ENCODE data around the gene RAB42. TPM values are rescaled to one million over a fixed set of nuclear protein-coding genes. Genes with fewer than 3 reads are reported as not detected.
A peak's percentile ranks its signal among the peaks of the same experiment; 100 is the strongest.

The RAB42 gene
- total RNA-seq, 1 experiment from 2014 or later: 12.6 TPM

- ChIA-PET CTCF (interaction anchor here (0.6 to 2.8 kb wide), 6 partner anchors 93 to 314 kb away, joined by 3 to 19 read pairs (median 4); partner anchors contain the start of genes MED18 and YTHDF2), POLR2A (interaction anchor here (0.6 to 2.3 kb wide), 16 partner anchors 23 to 1572 kb away, joined by 3 to 15 read pairs (median 4); partner anchors contain the start of genes ATP5IF1, GMEB1, RAB42 and YTHDF2)
- DNase-seq (ENCODE audit: low spot score) (peak; percentile 91), ATAC-seq (peak; percentile 88)
- Mint-ChIP-seq H3K4me1 (peaks cover 23% of the 10 kb centered on the region), H3K4me3 (peak within 1 kb of the TSS; percentile 99), H3K27me3 (ENCODE audit: low read depth) (no peaks in the 10 kb centered on the region), H3K36me3 (no peaks in the 10 kb centered on the region), H3K27ac (peak within 1 kb of the TSS; percentile 99), H3K9me3 (no peaks in the 10 kb centered on the region)
- no peak for TF ChIP-seq MLX (CRISPR knock-in tag; IDR thresholded peaks at IDR 0.05)
- TF ChIP-seq IRF1 (CRISPR knock-in tag; IDR thresholded peaks at IDR 0.05): peak; percentile 65; the same call in 1 of the 2 replicates
- no peak for TF ChIP-seq MXD4 (CRISPR knock-in tag; IDR thresholded peaks at IDR 0.05; ENCODE audit: borderline replicate concordance)
- TF ChIP-seq ATF1 (CRISPR knock-in tag; IDR thresholded peaks at IDR 0.05): no peak
- TF ChIP-seq, protein P1, sequence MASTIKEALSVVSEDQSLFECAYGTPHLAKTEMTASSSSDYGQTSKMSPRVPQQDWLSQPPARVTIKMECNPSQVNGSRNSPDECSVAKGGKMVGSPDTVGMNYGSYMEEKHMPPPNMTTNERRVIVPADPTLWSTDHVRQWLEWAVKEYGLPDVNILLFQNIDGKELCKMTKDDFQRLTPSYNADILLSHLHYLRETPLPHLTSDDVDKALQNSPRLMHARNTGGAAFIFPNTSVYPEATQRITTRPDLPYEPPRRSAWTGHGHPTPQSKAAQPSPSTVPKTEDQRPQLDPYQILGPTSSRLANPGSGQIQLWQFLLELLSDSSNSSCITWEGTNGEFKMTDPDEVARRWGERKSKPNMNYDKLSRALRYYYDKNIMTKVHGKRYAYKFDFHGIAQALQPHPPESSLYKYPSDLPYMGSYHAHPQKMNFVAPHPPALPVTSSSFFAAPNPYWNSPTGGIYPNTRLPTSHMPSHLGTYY (CRISPR knock-in tag; IDR thresholded peaks at IDR 0.05): no peak
- no peak for TF ChIP-seq EMX1 (CRISPR knock-in tag; IDR thresholded peaks at IDR 0.05)
- TF ChIP-seq ZNF121 (CRISPR knock-in tag; IDR thresholded peaks at IDR 0.05): no peak
- no peak for TF ChIP-seq HMGA2 (CRISPR knock-in tag; IDR thresholded peaks at IDR 0.05)
- TF ChIP-seq ZNF232 (CRISPR knock-in tag; IDR thresholded peaks at IDR 0.05): 0 out of 2 replicates have a peak, but pooled peaks have one; percentile 38
- TF ChIP-seq ATF3 (CRISPR knock-in tag; conservative IDR thresholded peaks at IDR 0.05): no peak
- no peak for TF ChIP-seq E2F4 (CRISPR knock-in tag; IDR thresholded peaks at IDR 0.05; ENCODE audit: borderline replicate concordance, low read depth)
- no peak for TF ChIP-seq ZNF263 (CRISPR knock-in tag; IDR thresholded peaks at IDR 0.05; ENCODE audit: low read depth)
- TF ChIP-seq ZNF317 (CRISPR knock-in tag; IDR thresholded peaks at IDR 0.05; ENCODE audit: borderline replicate concordance, low read depth): no peak
- TF ChIP-seq ZBTB21 (CRISPR knock-in tag; IDR thresholded peaks at IDR 0.05; ENCODE audit: borderline replicate concordance): no peak
- TF ChIP-seq, protein P2, sequence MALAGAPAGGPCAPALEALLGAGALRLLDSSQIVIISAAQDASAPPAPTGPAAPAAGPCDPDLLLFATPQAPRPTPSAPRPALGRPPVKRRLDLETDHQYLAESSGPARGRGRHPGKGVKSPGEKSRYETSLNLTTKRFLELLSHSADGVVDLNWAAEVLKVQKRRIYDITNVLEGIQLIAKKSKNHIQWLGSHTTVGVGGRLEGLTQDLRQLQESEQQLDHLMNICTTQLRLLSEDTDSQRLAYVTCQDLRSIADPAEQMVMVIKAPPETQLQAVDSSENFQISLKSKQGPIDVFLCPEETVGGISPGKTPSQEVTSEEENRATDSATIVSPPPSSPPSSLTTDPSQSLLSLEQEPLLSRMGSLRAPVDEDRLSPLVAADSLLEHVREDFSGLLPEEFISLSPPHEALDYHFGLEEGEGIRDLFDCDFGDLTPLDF (CRISPR knock-in tag; IDR thresholded peaks at IDR 0.05): no peak
- no peak; the same call in 1 of the 2 replicates for TF ChIP-seq RELA (CRISPR knock-in tag; IDR thresholded peaks at IDR 0.05; ENCODE audit: borderline replicate concordance)
- TF ChIP-seq TCF7 (CRISPR knock-in tag; IDR thresholded peaks at IDR 0.05; ENCODE audit: low read depth): no peak
- no peak for TF ChIP-seq NR1H2 (CRISPR knock-in tag; IDR thresholded peaks at IDR 0.05)
- no peak for TF ChIP-seq ELF4 (CRISPR knock-in tag; IDR thresholded peaks at IDR 0.05; ENCODE audit: low read depth)
- TF ChIP-seq, protein P3, sequence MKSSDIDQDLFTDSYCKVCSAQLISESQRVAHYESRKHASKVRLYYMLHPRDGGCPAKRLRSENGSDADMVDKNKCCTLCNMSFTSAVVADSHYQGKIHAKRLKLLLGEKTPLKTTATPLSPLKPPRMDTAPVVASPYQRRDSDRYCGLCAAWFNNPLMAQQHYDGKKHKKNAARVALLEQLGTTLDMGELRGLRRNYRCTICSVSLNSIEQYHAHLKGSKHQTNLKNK (CRISPR knock-in tag; IDR thresholded peaks at IDR 0.05): no peak
- TF ChIP-seq ESRRA (CRISPR knock-in tag; IDR thresholded peaks at IDR 0.05; ENCODE audit: borderline replicate concordance): 0 out of 2 replicates have a peak, but pooled peaks have one; percentile 49
- TF ChIP-seq, protein P4, sequence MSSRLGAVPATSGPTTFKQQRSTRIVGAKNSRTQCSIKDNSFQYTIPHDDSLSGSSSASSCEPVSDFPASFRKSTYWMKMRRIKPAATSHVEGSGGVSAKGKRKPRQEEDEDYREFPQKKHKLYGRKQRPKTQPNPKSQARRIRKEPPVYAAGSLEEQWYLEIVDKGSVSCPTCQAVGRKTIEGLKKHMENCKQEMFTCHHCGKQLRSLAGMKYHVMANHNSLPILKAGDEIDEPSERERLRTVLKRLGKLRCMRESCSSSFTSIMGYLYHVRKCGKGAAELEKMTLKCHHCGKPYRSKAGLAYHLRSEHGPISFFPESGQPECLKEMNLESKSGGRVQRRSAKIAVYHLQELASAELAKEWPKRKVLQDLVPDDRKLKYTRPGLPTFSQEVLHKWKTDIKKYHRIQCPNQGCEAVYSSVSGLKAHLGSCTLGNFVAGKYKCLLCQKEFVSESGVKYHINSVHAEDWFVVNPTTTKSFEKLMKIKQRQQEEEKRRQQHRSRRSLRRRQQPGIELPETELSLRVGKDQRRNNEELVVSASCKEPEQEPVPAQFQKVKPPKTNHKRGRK (CRISPR knock-in tag; IDR thresholded peaks at IDR 0.05; ENCODE audit: borderline replicate concordance): no peak
- no peak for TF ChIP-seq GRHL2 (CRISPR knock-in tag; IDR thresholded peaks at IDR 0.05; ENCODE audit: insufficient replicate concordance, severe bottlenecking)
- no peak for TF ChIP-seq NR3C1 (CRISPR knock-in tag; conservative IDR thresholded peaks at IDR 0.05; ENCODE audit: low read depth)
- TF ChIP-seq GTF2I (CRISPR knock-in tag; conservative IDR thresholded peaks at IDR 0.05): no peak
These were observed 51.0 kb downstream of the RAB42 start, which contains the start of gene TAF12 for GRCh38 chr1:28642847-28643635. Gene TAF12, minus strand, starts transcription at chr1:28643067. Its CDS starts 20,986 bp downstream, at chr1:28622081.

Measured in WTC11 (cell line).